ENCODE results near the gene BAG1.

DNA sequence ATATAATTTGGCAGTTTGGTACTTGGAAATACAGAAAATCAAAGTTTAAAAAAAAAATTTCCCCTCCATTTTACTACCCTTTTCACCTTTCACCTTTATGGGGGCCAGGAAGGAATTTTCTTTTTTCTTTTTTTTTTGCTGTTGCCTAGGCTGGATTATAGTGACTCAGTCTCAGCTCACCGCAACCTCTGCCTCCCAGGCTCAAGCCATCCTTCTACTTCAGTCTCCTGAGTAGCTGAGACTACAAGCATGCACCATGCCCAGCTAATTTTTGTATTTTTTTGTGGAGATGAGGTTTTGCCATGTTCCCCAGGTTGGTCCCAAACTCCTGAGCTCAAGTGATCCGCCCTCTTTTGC, 9.4 kb upstream of the BAG1 start:
- TF ChIP-seq, protein P1, sequence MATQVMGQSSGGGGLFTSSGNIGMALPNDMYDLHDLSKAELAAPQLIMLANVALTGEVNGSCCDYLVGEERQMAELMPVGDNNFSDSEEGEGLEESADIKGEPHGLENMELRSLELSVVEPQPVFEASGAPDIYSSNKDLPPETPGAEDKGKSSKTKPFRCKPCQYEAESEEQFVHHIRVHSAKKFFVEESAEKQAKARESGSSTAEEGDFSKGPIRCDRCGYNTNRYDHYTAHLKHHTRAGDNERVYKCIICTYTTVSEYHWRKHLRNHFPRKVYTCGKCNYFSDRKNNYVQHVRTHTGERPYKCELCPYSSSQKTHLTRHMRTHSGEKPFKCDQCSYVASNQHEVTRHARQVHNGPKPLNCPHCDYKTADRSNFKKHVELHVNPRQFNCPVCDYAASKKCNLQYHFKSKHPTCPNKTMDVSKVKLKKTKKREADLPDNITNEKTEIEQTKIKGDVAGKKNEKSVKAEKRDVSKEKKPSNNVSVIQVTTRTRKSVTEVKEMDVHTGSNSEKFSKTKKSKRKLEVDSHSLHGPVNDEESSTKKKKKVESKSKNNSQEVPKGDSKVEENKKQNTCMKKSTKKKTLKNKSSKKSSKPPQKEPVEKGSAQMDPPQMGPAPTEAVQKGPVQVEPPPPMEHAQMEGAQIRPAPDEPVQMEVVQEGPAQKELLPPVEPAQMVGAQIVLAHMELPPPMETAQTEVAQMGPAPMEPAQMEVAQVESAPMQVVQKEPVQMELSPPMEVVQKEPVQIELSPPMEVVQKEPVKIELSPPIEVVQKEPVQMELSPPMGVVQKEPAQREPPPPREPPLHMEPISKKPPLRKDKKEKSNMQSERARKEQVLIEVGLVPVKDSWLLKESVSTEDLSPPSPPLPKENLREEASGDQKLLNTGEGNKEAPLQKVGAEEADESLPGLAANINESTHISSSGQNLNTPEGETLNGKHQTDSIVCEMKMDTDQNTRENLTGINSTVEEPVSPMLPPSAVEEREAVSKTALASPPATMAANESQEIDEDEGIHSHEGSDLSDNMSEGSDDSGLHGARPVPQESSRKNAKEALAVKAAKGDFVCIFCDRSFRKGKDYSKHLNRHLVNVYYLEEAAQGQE (IDR thresholded peaks at IDR 0.05; ENCODE audit: insufficient replicate concordance, low read depth), result no peak
- TF ChIP-seq POLR2AphosphoS5 (IDR thresholded peaks at IDR 0.05; ENCODE audit: low read depth), result no peak
- TF ChIP-seq, protein P2, sequence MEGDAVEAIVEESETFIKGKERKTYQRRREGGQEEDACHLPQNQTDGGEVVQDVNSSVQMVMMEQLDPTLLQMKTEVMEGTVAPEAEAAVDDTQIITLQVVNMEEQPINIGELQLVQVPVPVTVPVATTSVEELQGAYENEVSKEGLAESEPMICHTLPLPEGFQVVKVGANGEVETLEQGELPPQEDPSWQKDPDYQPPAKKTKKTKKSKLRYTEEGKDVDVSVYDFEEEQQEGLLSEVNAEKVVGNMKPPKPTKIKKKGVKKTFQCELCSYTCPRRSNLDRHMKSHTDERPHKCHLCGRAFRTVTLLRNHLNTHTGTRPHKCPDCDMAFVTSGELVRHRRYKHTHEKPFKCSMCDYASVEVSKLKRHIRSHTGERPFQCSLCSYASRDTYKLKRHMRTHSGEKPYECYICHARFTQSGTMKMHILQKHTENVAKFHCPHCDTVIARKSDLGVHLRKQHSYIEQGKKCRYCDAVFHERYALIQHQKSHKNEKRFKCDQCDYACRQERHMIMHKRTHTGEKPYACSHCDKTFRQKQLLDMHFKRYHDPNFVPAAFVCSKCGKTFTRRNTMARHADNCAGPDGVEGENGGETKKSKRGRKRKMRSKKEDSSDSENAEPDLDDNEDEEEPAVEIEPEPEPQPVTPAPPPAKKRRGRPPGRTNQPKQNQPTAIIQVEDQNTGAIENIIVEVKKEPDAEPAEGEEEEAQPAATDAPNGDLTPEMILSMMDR (IDR thresholded peaks at IDR 0.05; ENCODE audit: insufficient read depth, low read length), result no peak
- no peak for TF ChIP-seq GABPA (IDR thresholded peaks at IDR 0.05; ENCODE audit: low read depth)

Measured in HL-60 (cell line).